ENCODE measurements around the gene ANTKMT.

DNA sequence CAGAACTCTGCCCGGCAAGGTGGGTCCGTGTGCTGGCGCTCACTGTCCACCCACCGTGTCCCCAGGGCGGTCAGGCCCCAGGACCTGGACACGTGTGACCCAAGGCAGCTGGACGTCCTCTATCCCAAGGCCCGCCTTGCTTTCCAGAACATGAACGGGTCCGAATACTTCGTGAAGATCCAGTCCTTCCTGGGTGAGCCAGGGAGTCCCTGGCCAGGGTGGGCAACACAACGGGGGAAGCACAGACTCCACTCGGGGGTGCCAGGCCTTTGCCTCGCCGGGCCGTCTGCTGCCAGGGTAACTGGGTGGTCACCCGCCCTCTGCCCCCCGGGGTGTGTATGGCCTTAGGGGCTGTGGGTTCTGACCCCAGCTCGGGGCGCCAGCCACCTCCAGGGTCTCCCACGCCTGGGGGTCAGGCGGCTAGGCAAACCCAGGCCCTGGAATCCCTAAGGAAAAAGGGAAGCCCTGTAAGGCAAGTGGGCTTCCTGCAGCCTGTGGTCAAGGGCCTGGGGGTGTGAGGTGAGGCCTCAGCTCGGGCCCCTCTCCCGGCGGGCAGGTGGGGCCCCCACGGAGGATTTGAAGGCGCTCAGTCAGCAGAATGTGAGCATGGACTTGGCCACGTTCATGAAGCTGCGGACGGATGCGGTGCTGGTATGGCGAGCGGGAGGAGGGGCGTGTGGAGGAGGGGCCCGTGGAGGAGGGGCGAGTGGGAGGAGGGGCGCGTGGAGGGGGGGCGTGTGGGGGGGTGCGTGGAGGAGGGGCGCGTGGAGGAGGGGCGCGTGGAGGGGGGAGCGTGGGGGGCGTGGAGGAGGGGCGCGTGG, 46.1 kb downstream of the ANTKMT start:
- TF ChIP-seq, protein P1, sequence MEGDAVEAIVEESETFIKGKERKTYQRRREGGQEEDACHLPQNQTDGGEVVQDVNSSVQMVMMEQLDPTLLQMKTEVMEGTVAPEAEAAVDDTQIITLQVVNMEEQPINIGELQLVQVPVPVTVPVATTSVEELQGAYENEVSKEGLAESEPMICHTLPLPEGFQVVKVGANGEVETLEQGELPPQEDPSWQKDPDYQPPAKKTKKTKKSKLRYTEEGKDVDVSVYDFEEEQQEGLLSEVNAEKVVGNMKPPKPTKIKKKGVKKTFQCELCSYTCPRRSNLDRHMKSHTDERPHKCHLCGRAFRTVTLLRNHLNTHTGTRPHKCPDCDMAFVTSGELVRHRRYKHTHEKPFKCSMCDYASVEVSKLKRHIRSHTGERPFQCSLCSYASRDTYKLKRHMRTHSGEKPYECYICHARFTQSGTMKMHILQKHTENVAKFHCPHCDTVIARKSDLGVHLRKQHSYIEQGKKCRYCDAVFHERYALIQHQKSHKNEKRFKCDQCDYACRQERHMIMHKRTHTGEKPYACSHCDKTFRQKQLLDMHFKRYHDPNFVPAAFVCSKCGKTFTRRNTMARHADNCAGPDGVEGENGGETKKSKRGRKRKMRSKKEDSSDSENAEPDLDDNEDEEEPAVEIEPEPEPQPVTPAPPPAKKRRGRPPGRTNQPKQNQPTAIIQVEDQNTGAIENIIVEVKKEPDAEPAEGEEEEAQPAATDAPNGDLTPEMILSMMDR (IDR thresholded peaks at IDR 0.05), result no peak
- no peak for TF ChIP-seq POLR2A (IDR thresholded peaks at IDR 0.05)
- no peak for TF ChIP-seq POLR2AphosphoS5 (IDR thresholded peaks at IDR 0.05)

All from breast epithelium (tissue), 3 donors.